Kidney epithelial cell (primary cell): ENCODE results near the gene GUCY1A2. TPM values are rescaled to one million over a fixed set of nuclear protein-coding genes. Genes with fewer than 3 reads are reported as not detected.

Experiments
- DNase-seq: peaks from one replicate; pipeline ENCODE4 v3.0.0-alpha.2; 2010; ENCODE audit warnings: low read depth
- H3K27me3 ChIP-seq: 2 replicates; pipeline ENCODE4 v1.6.0; 2011; ENCODE audit warnings: low read length; ENCODE audit not compliant: control insufficient read depth, insufficient read depth
- H3K36me3 ChIP-seq: 2 replicates; pipeline ENCODE4 v1.5.1; 2011; ENCODE audit warnings: low read length; ENCODE audit not compliant: control insufficient read depth, insufficient read depth
- H3K4me3 ChIP-seq: 2 replicates; pipeline ENCODE4 v1.5.1; 2011; ENCODE audit warnings: low read depth, mild to moderate bottlenecking, control low read depth, low read length
- CTCF ChIP-seq: IDR thresholded peaks from 2 replicates; pipeline ENCODE4 v1.5.1; 2011; ENCODE audit warnings: mild to moderate bottlenecking, moderate library complexity, low read length, control low read depth, inconsistent platforms; ENCODE audit not compliant: insufficient read depth, poor library complexity, severe bottlenecking
- total RNA-seq: library from RNA; depleted of rRNA; stranded (reverse); fragments of >200 nt; gene quantifications from 2 replicates; pipeline ENCODE4 v1.2.3, GENCODE V29; 2015

GUCY1A2 gene
- total RNA-seq, 1 donor from 2014 or later = 2.0 TPM

DNA sequence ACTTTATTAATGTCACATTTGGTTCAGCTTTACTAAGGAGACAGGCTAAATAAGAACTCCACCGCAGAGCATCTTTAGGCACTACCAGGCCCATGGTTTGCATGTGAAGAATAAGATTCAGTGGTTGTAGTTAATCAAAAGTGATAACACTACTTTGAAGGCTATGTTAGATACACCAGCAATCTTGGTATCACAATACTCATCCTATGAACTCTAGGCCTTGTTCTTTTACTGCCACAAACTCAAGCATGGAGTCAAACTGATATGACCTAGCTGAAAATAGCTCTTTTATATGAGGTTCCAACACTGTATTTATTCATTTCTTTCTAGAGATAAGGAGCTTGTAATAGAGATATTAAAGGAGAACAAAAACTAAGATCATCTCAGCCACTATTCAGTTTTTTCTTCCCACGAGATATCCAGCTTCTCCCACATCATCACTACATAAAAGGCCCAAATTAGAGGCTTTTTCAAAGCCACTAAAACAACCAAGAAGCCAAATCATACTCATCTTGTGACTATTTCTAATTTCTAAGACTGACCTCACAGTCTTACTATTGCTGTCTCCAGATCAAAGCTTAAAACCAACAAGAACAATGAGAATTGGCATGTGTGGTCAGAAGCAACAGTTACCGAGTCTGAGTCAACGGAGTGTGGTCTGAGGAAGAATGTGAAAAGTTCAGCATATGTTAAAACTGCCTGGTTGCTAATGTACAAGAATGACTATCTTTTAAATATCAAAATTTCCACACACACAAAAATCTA lies 25.1 kb upstream of the GUCY1A2 start:
- no peaks in the 10 kb centered on the region for H3K27me3 ChIP-seq
- no peaks in the 10 kb centered on the region for H3K36me3 ChIP-seq
- no peak for TF ChIP-seq CTCF
- H3K4me3 ChIP-seq = no peak overlapping the region
- DNase-seq = peak; percentile 99

DNA sequence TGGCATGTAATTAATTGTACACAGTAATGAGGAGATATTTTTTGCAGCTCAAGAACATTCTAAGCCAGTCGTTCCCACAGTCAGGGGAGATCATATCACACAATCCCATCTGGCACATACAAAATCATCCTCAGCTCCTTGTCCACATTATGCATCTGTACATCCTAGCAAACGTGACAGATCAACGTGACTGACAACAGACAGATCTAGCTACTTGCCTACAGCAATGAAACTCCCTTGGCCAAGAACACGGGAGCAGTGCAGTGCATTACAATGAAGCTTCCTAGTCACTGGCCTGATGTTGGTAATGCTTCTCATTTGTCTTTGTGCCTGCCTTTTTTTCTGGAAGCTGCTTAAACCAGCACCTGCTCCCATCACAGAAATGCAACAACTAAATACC lies 24.5 kb upstream of the GUCY1A2 start:
- no peak for DNase-seq
- Histone ChIP-seq H3K4me3 (no peak overlapping the region), H3K36me3 (no peaks in the 10 kb centered on the region), H3K27me3 (no peaks in the 10 kb centered on the region)
- TF ChIP-seq CTCF = no peak

- peak; percentile 62 for DNase-seq
- no peak overlapping the region for H3K4me3 ChIP-seq
These were observed 22.8 kb upstream of the GUCY1A2 start for GRCh38 chr11:107041088-107041444.

DNA sequence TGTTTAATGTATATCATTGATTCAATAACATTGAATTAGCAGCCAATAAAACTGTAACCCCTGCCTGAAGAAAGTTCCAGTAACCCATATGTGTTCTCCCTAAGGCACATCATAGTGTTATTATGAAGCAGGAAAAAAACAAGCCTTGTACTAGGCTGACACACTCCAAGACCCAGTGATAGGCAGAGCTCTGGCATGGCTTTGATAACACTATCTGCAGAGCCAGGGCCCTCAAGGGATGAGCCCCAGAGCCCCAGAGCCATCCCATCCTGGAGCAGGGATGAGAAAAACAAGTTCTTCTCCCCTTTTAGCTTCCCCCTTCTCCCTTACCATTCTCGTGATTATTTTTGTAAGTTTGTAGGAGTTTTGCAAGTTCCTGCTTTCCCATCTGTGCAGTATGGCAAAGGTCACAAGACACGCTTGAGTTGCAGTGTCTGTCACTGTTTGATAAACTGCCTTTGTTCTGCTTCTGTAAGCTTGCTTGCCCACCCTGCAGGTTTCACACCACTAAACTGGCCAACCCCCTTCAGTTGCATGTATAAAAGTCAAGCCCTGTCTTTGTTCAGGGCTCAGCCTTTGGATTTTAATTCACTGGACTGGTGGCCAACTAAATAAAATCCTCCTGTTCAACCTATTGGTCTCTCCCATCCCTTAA lies 22.3 kb upstream of the GUCY1A2 start:
- DNase-seq = peak; percentile 60
- H3K4me3 ChIP-seq = no peak overlapping the region
- no peak for TF ChIP-seq CTCF
- H3K36me3 ChIP-seq = no peaks in the 10 kb centered on the region
- H3K27me3 ChIP-seq = no peaks in the 10 kb centered on the region

More at GRCh38 chr11:107041088-107041444, 22.8 kb upstream of the GUCY1A2 start:
- TF ChIP-seq CTCF = no peak
- H3K27me3 ChIP-seq = no peaks in the 10 kb centered on the region
- no peaks in the 10 kb centered on the region for H3K36me3 ChIP-seq

DNA sequence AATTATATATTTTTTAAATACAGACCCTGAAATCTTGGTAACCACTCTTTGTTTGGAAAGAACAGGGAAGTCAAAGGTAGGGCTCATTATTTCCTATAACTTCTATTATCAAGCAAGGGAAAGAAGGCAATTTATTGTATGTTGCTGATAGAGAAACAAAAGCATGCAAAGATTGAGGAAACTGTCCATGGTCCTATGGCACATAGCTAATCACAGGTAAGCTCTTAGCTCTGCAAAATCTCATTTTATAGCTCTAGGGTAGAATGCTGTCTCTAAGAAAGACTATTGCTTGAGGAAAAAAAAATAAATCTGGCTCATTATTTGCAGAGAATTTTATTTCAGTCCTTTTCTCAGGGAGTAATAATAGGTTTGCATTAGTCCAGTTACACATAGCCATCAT lies 7.4 kb upstream of the GUCY1A2 start:
- no peak for DNase-seq
- Histone ChIP-seq H3K4me3 (no peak overlapping the region), H3K27me3 (no peaks in the 10 kb centered on the region), H3K36me3 (no peaks in the 10 kb centered on the region)
- TF ChIP-seq CTCF = no peak
